ENCODE data around the gene NXF1. TPM values are rescaled to one million over a fixed set of nuclear protein-coding genes. Genes with fewer than 3 reads are reported as not detected.

Gene NXF1
- total RNA-seq, 1 experiment from 2014 or later, result 69.0 TPM

DNA sequence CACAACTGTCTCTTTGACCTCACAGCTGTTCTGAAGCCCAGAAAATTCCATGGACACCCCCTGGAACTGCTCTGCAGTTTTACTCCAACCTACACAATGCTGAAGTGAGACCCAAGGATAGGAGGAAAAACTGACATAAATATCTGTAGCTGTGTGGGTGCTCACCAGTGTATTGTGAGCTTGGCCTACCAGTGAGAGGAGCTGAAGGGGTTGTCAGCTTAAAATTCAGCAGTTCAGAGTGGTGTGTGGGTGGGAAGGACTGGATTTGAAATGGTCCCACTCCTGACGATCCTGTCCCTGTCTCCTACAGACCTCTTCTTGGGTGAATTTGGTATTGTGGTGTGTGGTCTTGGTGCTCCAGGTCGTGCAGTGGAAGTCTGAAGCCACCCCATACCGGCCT, 15.7 kb downstream of the NXF1 start:
- Histone ChIP-seq H3K79me1 (ENCODE audit: insufficient read depth, low read depth, low read length, poor library complexity, severe bottlenecking) (no peaks in the 10 kb centered on the region), H3K27ac (ENCODE audit: insufficient read length, low read depth, low read length) (no peak overlapping the region), H4K91ac (ENCODE audit: insufficient read length, low read depth, low read length) (no peak overlapping the region), H3K4ac (ENCODE audit: low read depth, low read length) (no peak overlapping the region), H3K27me3 (ENCODE audit: insufficient read depth, low read length) (no peaks in the 10 kb centered on the region), H4K5ac (ENCODE audit: insufficient read length, low read depth, low read length) (no peak overlapping the region), H4K8ac (replicated peaks; ENCODE audit: insufficient read length, low read depth, low read length) (no peak overlapping the region), H3K18ac (ENCODE audit: insufficient read length, low read depth, low read length) (no peak overlapping the region), H2BK20ac (ENCODE audit: low read depth, low read length, poor library complexity, severe bottlenecking) (no peak overlapping the region), H2BK5ac (ENCODE audit: insufficient read length, low read length) (no peak overlapping the region), H3K23me2 (ENCODE audit: insufficient read length, low read depth, low read length, poor library complexity, severe bottlenecking) (peaks cover 4% of the 10 kb centered on the region), H2BK15ac (ENCODE audit: low read depth, low read length) (no peak overlapping the region), H3K4me2 (ENCODE audit: insufficient read depth, insufficient read length, low read length) (no peak overlapping the region), H3T11ph (ENCODE audit: low read length) (no peak overlapping the region), H3K9me3 (ENCODE audit: control insufficient read depth, low read depth, low read length) (no peaks in the 10 kb centered on the region), H4K20me1 (ENCODE audit: control insufficient read depth, insufficient read depth, insufficient read length) (no peaks in the 10 kb centered on the region), H3K4me1 (ENCODE audit: insufficient read depth, low read length) (no peaks in the 10 kb centered on the region), H3K23ac (ENCODE audit: insufficient read length, low read depth, low read length) (no peak overlapping the region), H2AFZ (ENCODE audit: low read length) (no peak overlapping the region), H3K9ac (ENCODE audit: extremely low read depth, insufficient read length, low read length) (no peak overlapping the region), H2AK5ac (ENCODE audit: insufficient read length, low read length) (no peak overlapping the region), H3K14ac (ENCODE audit: insufficient read depth, low read length) (no peak overlapping the region), H3K56ac (ENCODE audit: insufficient read length, low read depth, low read length) (no peak overlapping the region), H2BK120ac (ENCODE audit: low read depth, low read length, poor library complexity, severe bottlenecking) (no peak overlapping the region), H2BK12ac (ENCODE audit: insufficient read length, low read depth, low read length) (no peak overlapping the region), H3K79me2 (ENCODE audit: insufficient read depth, low read length) (no peaks in the 10 kb centered on the region; the same call in 1 of the 2 replicates)
- TF ChIP-seq, protein P1, sequence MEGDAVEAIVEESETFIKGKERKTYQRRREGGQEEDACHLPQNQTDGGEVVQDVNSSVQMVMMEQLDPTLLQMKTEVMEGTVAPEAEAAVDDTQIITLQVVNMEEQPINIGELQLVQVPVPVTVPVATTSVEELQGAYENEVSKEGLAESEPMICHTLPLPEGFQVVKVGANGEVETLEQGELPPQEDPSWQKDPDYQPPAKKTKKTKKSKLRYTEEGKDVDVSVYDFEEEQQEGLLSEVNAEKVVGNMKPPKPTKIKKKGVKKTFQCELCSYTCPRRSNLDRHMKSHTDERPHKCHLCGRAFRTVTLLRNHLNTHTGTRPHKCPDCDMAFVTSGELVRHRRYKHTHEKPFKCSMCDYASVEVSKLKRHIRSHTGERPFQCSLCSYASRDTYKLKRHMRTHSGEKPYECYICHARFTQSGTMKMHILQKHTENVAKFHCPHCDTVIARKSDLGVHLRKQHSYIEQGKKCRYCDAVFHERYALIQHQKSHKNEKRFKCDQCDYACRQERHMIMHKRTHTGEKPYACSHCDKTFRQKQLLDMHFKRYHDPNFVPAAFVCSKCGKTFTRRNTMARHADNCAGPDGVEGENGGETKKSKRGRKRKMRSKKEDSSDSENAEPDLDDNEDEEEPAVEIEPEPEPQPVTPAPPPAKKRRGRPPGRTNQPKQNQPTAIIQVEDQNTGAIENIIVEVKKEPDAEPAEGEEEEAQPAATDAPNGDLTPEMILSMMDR (conservative IDR thresholded peaks at IDR 0.05), result no peak
- H3K27ac Mint-ChIP-seq, result peak overlapping the region in 2 of 3 experiments; percentile 29 to 90; a peak in 3 of 7 replicates
- no peaks in the 10 kb centered on the region; a peak in 1 of 5 replicates for H3K9me3 Mint-ChIP-seq
- no CpG with 5 or more reads among the region's 3 CpGs for WGBS (ENCODE audit: extremely low coverage, insufficient read length, low lambda C conversion rate)
- no peaks in the 10 kb centered on the region; the same call in 1 of the 2 replicates for H3K27me3 Mint-ChIP-seq (ENCODE audit: low read depth)
- H3K4me1 Mint-ChIP-seq, result peaks cover 27 to 37% of the 10 kb centered on the region in 2 experiments
- peak overlapping the region; percentile 89 to 94; a peak in 4 of 5 replicates for H3K4me3 Mint-ChIP-seq
- no peak for DNase-seq
- peaks cover 23 to 70% (median 45%) of the 10 kb centered on the region in 3 experiments; a peak in 6 of 7 replicates for H3K36me3 Mint-ChIP-seq (ENCODE audit: insufficient read depth in 1 of 3, low read depth in 3 of 3)
